ENCODE results near the gene CSNK2A1.

The CSNK2A1 gene

GRCh38 chr20:458776-459175 is 84.8 kb downstream of the CSNK2A1 start:
- TF ChIP-seq TAF1 (IDR thresholded peaks at IDR 0.05; ENCODE audit: borderline replicate concordance, insufficient read depth, low read length) (no peak), FOXP2 (optimal IDR thresholded peaks at IDR 0.05; ENCODE audit: borderline replicate concordance, extremely low read depth, extremely low read length, insufficient read depth) (no peak), SIN3A (IDR thresholded peaks at IDR 0.05; ENCODE audit: borderline replicate concordance, insufficient read depth, low read length) (no peak), POLR2AphosphoS5 (IDR thresholded peaks at IDR 0.05; ENCODE audit: low read depth, low read length) (no peak)
- TF ChIP-seq, protein P1, sequence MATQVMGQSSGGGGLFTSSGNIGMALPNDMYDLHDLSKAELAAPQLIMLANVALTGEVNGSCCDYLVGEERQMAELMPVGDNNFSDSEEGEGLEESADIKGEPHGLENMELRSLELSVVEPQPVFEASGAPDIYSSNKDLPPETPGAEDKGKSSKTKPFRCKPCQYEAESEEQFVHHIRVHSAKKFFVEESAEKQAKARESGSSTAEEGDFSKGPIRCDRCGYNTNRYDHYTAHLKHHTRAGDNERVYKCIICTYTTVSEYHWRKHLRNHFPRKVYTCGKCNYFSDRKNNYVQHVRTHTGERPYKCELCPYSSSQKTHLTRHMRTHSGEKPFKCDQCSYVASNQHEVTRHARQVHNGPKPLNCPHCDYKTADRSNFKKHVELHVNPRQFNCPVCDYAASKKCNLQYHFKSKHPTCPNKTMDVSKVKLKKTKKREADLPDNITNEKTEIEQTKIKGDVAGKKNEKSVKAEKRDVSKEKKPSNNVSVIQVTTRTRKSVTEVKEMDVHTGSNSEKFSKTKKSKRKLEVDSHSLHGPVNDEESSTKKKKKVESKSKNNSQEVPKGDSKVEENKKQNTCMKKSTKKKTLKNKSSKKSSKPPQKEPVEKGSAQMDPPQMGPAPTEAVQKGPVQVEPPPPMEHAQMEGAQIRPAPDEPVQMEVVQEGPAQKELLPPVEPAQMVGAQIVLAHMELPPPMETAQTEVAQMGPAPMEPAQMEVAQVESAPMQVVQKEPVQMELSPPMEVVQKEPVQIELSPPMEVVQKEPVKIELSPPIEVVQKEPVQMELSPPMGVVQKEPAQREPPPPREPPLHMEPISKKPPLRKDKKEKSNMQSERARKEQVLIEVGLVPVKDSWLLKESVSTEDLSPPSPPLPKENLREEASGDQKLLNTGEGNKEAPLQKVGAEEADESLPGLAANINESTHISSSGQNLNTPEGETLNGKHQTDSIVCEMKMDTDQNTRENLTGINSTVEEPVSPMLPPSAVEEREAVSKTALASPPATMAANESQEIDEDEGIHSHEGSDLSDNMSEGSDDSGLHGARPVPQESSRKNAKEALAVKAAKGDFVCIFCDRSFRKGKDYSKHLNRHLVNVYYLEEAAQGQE (IDR thresholded peaks at IDR 0.05; ENCODE audit: insufficient read depth in 1 of 2, low read depth in 2 of 2, low read length in 2 of 2): no peak

GRCh38 chr20:454951-455350 is 88.6 kb downstream of the CSNK2A1 start:
- TF ChIP-seq TAF1 (IDR thresholded peaks at IDR 0.05; ENCODE audit: borderline replicate concordance, insufficient read depth, low read length) (no peak), SIN3A (IDR thresholded peaks at IDR 0.05; ENCODE audit: borderline replicate concordance, insufficient read depth, low read length) (no peak), FOXP2 (optimal IDR thresholded peaks at IDR 0.05; ENCODE audit: borderline replicate concordance, extremely low read depth, extremely low read length, insufficient read depth) (no peak), POLR2AphosphoS5 (IDR thresholded peaks at IDR 0.05; ENCODE audit: low read depth, low read length) (no peak)
- TF ChIP-seq, protein P1 (IDR thresholded peaks at IDR 0.05; ENCODE audit: insufficient read depth in 1 of 2, low read depth in 2 of 2, low read length in 2 of 2): no peak

DNA sequence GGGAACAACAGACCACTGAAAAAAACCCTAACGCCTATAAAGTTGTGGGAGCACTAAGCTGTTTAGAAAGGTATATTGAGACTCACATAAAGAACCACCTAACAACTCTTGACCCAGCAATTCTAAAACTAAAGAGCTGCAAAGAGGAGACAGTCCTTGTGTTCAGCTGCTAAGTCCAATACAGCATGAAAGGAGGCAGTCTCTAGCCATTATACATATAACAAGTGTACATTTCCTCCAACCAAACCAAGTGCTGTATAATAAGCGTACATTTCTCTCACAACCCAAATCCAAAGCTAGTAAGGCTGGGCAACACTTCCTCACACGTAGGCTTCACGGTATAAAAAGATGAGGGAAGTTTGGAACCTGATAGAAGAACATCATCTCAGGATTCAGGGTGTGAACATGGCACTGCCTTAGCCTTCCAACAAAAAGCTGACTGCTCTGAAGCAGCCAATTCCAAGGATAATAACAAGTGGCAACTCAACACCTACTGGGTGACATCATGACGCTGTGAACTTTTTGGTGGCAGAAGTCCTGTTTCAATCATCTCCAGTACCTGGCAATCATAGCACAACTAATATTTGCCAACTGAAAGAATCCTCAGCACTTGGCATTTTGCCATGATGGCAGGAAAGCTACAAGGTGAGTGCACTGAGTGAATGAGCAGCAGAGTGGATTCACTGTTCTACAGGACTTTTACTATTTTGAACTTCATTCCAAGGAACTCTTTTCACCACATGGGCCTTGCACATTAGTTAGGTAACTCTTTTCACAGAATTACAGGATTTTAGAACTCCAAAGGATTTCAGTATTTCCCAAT is 97.9 kb downstream of the CSNK2A1 start:
- TF ChIP-seq SIN3A (IDR thresholded peaks at IDR 0.05; ENCODE audit: borderline replicate concordance, insufficient read depth, low read length): no peak
- no peak for TF ChIP-seq TAF1 (IDR thresholded peaks at IDR 0.05; ENCODE audit: borderline replicate concordance, insufficient read depth, low read length)
- TF ChIP-seq FOXP2 (optimal IDR thresholded peaks at IDR 0.05; ENCODE audit: borderline replicate concordance, extremely low read depth, extremely low read length, insufficient read depth): no peak
- TF ChIP-seq, protein P1 (IDR thresholded peaks at IDR 0.05; ENCODE audit: insufficient read depth in 1 of 2, low read depth in 2 of 2, low read length in 2 of 2): no peak
- no peak for TF ChIP-seq POLR2AphosphoS5 (IDR thresholded peaks at IDR 0.05; ENCODE audit: low read depth, low read length)

DNA sequence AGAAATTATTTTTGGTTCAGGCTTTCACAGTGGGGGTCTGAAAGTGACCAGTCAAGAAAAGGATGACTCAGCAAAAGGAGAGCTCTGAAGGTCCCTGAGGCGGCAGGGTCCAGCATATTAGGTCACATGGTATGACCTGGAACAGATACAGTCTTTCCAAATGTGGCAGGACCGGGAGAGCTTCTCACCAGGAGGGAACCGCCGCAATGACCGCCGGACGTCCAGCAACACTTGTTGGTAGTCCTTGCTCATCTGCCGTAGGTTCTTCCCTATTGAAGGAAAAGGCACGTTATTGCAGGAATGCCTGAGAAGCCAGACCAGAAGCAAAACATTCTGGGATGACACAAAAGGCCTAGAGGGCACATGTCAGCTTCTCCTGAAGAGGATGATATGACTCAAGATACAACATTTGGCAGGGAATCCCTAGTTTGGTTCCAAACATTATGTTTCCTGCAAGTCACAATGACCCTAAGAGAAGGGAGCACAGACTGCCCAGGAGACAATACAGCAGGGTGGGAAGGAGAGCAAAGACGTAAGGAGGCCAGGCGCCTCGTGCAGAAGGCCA is 98.6 kb downstream of the CSNK2A1 start:
- TF ChIP-seq TAF1 (IDR thresholded peaks at IDR 0.05; ENCODE audit: borderline replicate concordance, insufficient read depth, low read length) (no peak), POLR2AphosphoS5 (IDR thresholded peaks at IDR 0.05; ENCODE audit: low read depth, low read length) (no peak), FOXP2 (optimal IDR thresholded peaks at IDR 0.05; ENCODE audit: borderline replicate concordance, extremely low read depth, extremely low read length, insufficient read depth) (no peak), SIN3A (IDR thresholded peaks at IDR 0.05; ENCODE audit: borderline replicate concordance, insufficient read depth, low read length) (no peak)
- TF ChIP-seq, protein P1 (IDR thresholded peaks at IDR 0.05; ENCODE audit: insufficient read depth in 1 of 2, low read depth in 2 of 2, low read length in 2 of 2): no peak

Measured in PFSK-1 (cell line).